GM12878 (cell line): ENCODE results near the gene FABP7. TPM values are rescaled to one million over a fixed set of nuclear protein-coding genes. Genes with fewer than 3 reads are reported as not detected.

ENCODE experiments used
- ATAC-seq: fragments of 200-7000 bp; cut with Tn5 transposase; 3 replicates; pipeline ENCODE4 v1.9.1; 2020; ENCODE audit warnings: mild to moderate bottlenecking, moderate library complexity
- BruUV-seq: library from RNA; stranded (reverse); fragments of 400-500 nt; replicated peaks from 2 replicates; lab custom pipeline; 2021; lab: Mats Ljungman, UMichigan
- CTCF ChIA-PET: fragments of 300-600 bp; sonication (Branson Sonifier 250); formaldehyde crosslinking; extraction: SDS; loops from one replicate; lab custom pipeline; 2021; ENCODE audit warnings: inconsistent platforms; lab: Yijun Ruan, JAX
- POLR2A ChIA-PET: fragments of 350-600 bp; formaldehyde crosslinking; extraction: SDS; loops from one replicate; lab custom pipeline; 2021; ENCODE audit warnings: inconsistent platforms; lab: Charles Lee
- RAD21 ChIA-PET: fragments of 300-600 bp; sonication (Branson Sonifier 250); formaldehyde crosslinking; loops from one replicate; lab custom pipeline; 2023; ENCODE audit warnings: antibody characterized with exemption; ENCODE audit not compliant: unreplicated experiment; lab: Charles Lee
- SMC1A ChIA-PET: fragments of 300-600 bp; sonication (Branson Sonifier 250); formaldehyde crosslinking; loops from one replicate; lab custom pipeline; 2023; ENCODE audit not compliant: unreplicated experiment, uncharacterized antibody; lab: Charles Lee
- DNase-seq: peaks from one replicate; pipeline ENCODE4 v3.0.0-alpha.2; 2011; ENCODE audit warnings: low read depth, low spot score
- FAIRE-seq: peaks from 3 replicates; lab custom pipeline; 2011; peaks lifted over from hg19 to GRCh38; lab: Jason Lieb, UNC
- H2AFZ ChIP-seq: 2 replicates; pipeline ENCODE4 v1.6.0; 2011; ENCODE audit warnings: low read depth, low read length, control low read depth; ENCODE audit not compliant: control insufficient read depth
- H3K27ac ChIP-seq: 2 replicates; pipeline ENCODE4 v1.5.1; 2011; ENCODE audit warnings: control low read depth; ENCODE audit not compliant: control insufficient read depth, insufficient read depth
- H3K27me3 ChIP-seq, 2 experiments: replicated peaks in 1 of 2; 2 replicates each; pipeline versions ENCODE4 v1.6.0 to v1.6.1; 2011; ENCODE audit warnings: low read length in 1 of 2; ENCODE audit not compliant: control insufficient read depth in 2 of 2, insufficient read depth in 2 of 2
- H3K36me3 ChIP-seq, 2 experiments: 2 replicates each; pipeline ENCODE4 v1.5.1; 2011; ENCODE audit warnings: low read length in 1 of 2; ENCODE audit not compliant: control insufficient read depth in 2 of 2, insufficient read depth in 2 of 2
- H3K4me1 ChIP-seq: 2 replicates; pipeline ENCODE4 v1.6.1; 2011; ENCODE audit warnings: mild to moderate bottlenecking, low read length, moderate library complexity, mixed read lengths; ENCODE audit not compliant: control insufficient read depth, insufficient read depth
- H3K4me2 ChIP-seq: 2 replicates; pipeline ENCODE4 v1.6.0; 2011; ENCODE audit warnings: control low read depth; ENCODE audit not compliant: control insufficient read depth, insufficient read depth
- H3K4me3 ChIP-seq: fragments of 200-600 bp; sonication (generic); 2 replicates; pipeline ENCODE4 v1.5.1; 2016
- H3K79me2 ChIP-seq: 2 replicates; pipeline ENCODE4 v1.6.0; 2011; ENCODE audit warnings: low read length; ENCODE audit not compliant: control insufficient read depth, insufficient read depth
- H3K9ac ChIP-seq: 2 replicates; pipeline ENCODE4 v1.8.0; 2011; ENCODE audit warnings: low read length, control low read depth, mixed read lengths; ENCODE audit not compliant: control insufficient read depth, insufficient read depth
- H3K9me3 ChIP-seq: replicated peaks from 3 replicates; pipeline ENCODE4 v1.5.1; 2011; ENCODE audit warnings: mild to moderate bottlenecking, low read length; ENCODE audit not compliant: control insufficient read depth, insufficient read depth
- H4K20me1 ChIP-seq: 2 replicates; pipeline ENCODE4 v1.6.0; 2011; ENCODE audit not compliant: control insufficient read depth, insufficient read depth
- BCL11A ChIP-seq: IDR thresholded peaks from 2 replicates; pipeline ENCODE4 v1.6.1; 2011; ENCODE audit warnings: low read depth, low read length
- CHD2 ChIP-seq: IDR thresholded peaks from 2 replicates; pipeline ENCODE4 v1.6.1; 2011; ENCODE audit warnings: low read depth, low read length, improper control_type of control experiment, borderline replicate concordance
- FOXK2 ChIP-seq: fragments of 450-650 bp; IDR thresholded peaks from 2 replicates; pipeline ENCODE4 v1.6.1; 2017; ENCODE audit warnings: mild to moderate bottlenecking, moderate library complexity
- IRF4 ChIP-seq: IDR thresholded peaks from 2 replicates; pipeline ENCODE4 v1.6.1; 2011; ENCODE audit warnings: low read depth, low read length
- JUNB ChIP-seq: IDR thresholded peaks from 2 replicates; pipeline ENCODE4 v1.6.1; 2016; ENCODE audit warnings: antibody characterized with exemption, mild to moderate bottlenecking
- JUND ChIP-seq: IDR thresholded peaks from 2 replicates; pipeline ENCODE4 v1.6.1; 2012; ENCODE audit warnings: low read depth, mild to moderate bottlenecking, low read length, improper control_type of control experiment, moderate library complexity
- LARP7 ChIP-seq: fragments of 450-650 bp; IDR thresholded peaks from 2 replicates; pipeline ENCODE4 v1.6.1; 2017; ENCODE audit warnings: mild to moderate bottlenecking
- MTA2 ChIP-seq: fragments of 450-650 bp; IDR thresholded peaks from 2 replicates; pipeline ENCODE4 v1.6.1; 2016; ENCODE audit warnings: low read depth, mild to moderate bottlenecking, moderate library complexity
- SREBF1 ChIP-seq: IDR thresholded peaks from 2 replicates; pipeline ENCODE4 v1.6.1; 2012; ENCODE audit warnings: mild to moderate bottlenecking, low read length
- TAF1 ChIP-seq: IDR thresholded peaks from 2 replicates; pipeline ENCODE4 v1.6.1; 2011; ENCODE audit warnings: mild to moderate bottlenecking, low read depth, low read length, borderline replicate concordance
- ZNF24 ChIP-seq: fragments of 450-650 bp; IDR thresholded peaks from 2 replicates; pipeline ENCODE4 v1.6.1; 2017; ENCODE audit warnings: antibody characterized with exemption, mild to moderate bottlenecking
- WGBS: methylation state at CpG from one replicate; pipeline ENCODE4 v1.1.6; 2016; ENCODE audit warnings: low lambda C conversion rate; ENCODE audit not compliant: insufficient replicate concordance, insufficient coverage; ENCODE audit errors: missing lambda C conversion rate; 5-methylcytosine and 5-hydroxymethylcytosine counted together
- in situ Hi-C: fragments of 300-500 bp; cut with MboI; formaldehyde crosslinking; loops from 9 replicates; pipeline ENCODE4 v1.14.3; 2018; ENCODE audit warnings: mixed read lengths
- intact Hi-C: fragments of 100-400 bp; cut with micrococcal nuclease; formaldehyde crosslinking; loops from one replicate; pipeline ENCODE4 v1.14.2; 2022; ENCODE audit not compliant: unreplicated experiment
- polyA plus RNA-seq, 11 experiments: library from polyadenylated mRNA; depleted of rRNA in 4 of 11; unstranded in 6 of 11; stranded (reverse) in 5 of 11; fragments of >200 nt; fragmentation: Nextera tagmentation in 4 of 11; fragmentation: Illumina TruSeq in 1 of 11; extraction: Ambion mirVana in 4 of 11; extraction: Trizol in 1 of 11; gene quantifications; 1 replicate in 1 of 11; 2 replicates in 10 of 11; pipeline versions ENCODE4 v1.2.1 to v1.2.3, GENCODE V29; 2011 to 2016; ENCODE audit warnings: inconsistent platforms in 2 of 11, missing spikeins in 2 of 11, low read depth in 1 of 11
- total RNA-seq, 4 experiments: library from RNA; depleted of rRNA in 3 of 4; stranded (reverse); fragments of >200 nt in 3 of 4; fragmentation: Illumina TruSeq in 1 of 4; extraction: Trizol in 1 of 4; gene quantifications; 2 replicates each; pipeline versions ENCODE4 v1.2.1 to v1.2.3, GENCODE V29; 2013 to 2021
- TF ChIP-seq, protein P1 (sequence below): fragments of 450-650 bp; IDR thresholded peaks from 2 replicates; pipeline ENCODE4 v1.6.1; 2014; ENCODE audit warnings: mild to moderate bottlenecking
- TF ChIP-seq, protein P2 (sequence below): fragments of 450-650 bp; IDR thresholded peaks from 2 replicates; pipeline ENCODE4 v1.6.1; 2017; ENCODE audit warnings: borderline replicate concordance

The FABP7 gene
- total and polyA plus RNA-seq, 10 of the 15 experiments (the other 5 are each of a cell fraction or from before 2014, with no cell fraction given): not detected

DNA sequence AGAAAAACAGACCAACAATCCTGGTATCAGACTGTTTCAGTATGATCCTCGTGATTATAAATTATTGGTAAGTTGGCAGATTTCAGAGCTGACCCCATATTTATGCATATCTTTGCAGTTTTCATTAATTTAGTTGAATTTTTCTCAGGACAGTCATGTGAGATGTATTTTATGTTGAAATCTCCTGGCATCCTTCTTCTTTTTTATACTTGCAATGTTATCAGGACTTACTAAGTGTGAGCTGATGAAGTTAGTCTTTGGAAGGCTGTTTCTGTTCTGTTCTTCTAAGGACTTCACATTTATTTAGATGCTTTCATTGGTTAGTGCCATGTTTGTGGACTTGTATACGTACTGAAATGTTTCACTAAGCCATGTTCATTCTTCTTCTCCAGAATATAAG, 26.8 kb downstream of the FABP7 start:
- Histone ChIP-seq H3K9ac (no peak overlapping the region), H3K79me2 (no peaks in the 10 kb centered on the region), H3K4me2 (no peak overlapping the region), H3K9me3 (no peaks in the 10 kb centered on the region), H3K27ac (no peak overlapping the region), H3K4me3 (no peak overlapping the region), H2AFZ (no peak overlapping the region), H3K4me1 (no peaks in the 10 kb centered on the region), H3K36me3 (no peaks in the 10 kb centered on the region), H3K27me3 (no peaks in the 10 kb centered on the region), H4K20me1 (no peaks in the 10 kb centered on the region)
- 11% methylated on average over 2 of the region's 2 CpGs for WGBS
- CTCF ChIA-PET: interaction anchor here (1.1 to 1.9 kb wide), 3 partner anchors 10 to 33 kb away, joined by 3 to 6 read pairs (median 4); no protein-coding TSS in a partner anchor
- no peak for DNase-seq
- SMC1A ChIA-PET: interaction anchor here (1.3 to 1.4 kb wide), 2 partner anchors 11 to 33 kb away, joined by 4 to 5 read pairs; no protein-coding TSS in a partner anchor
- BruUV-seq: no TSS peak
- intact Hi-C loops: no loop called here
- RAD21 ChIA-PET: no interaction called here
- POLR2A ChIA-PET: no interaction called here
- TF ChIP-seq JUND (no peak), TAF1 (no peak), CHD2 (no peak)
- TF ChIP-seq, protein P1, sequence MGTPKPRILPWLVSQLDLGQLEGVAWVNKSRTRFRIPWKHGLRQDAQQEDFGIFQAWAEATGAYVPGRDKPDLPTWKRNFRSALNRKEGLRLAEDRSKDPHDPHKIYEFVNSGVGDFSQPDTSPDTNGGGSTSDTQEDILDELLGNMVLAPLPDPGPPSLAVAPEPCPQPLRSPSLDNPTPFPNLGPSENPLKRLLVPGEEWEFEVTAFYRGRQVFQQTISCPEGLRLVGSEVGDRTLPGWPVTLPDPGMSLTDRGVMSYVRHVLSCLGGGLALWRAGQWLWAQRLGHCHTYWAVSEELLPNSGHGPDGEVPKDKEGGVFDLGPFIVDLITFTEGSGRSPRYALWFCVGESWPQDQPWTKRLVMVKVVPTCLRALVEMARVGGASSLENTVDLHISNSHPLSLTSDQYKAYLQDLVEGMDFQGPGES: no peak
- no peak for ATAC-seq
- no peak for FAIRE-seq
- in situ Hi-C loops: no loop called here

DNA sequence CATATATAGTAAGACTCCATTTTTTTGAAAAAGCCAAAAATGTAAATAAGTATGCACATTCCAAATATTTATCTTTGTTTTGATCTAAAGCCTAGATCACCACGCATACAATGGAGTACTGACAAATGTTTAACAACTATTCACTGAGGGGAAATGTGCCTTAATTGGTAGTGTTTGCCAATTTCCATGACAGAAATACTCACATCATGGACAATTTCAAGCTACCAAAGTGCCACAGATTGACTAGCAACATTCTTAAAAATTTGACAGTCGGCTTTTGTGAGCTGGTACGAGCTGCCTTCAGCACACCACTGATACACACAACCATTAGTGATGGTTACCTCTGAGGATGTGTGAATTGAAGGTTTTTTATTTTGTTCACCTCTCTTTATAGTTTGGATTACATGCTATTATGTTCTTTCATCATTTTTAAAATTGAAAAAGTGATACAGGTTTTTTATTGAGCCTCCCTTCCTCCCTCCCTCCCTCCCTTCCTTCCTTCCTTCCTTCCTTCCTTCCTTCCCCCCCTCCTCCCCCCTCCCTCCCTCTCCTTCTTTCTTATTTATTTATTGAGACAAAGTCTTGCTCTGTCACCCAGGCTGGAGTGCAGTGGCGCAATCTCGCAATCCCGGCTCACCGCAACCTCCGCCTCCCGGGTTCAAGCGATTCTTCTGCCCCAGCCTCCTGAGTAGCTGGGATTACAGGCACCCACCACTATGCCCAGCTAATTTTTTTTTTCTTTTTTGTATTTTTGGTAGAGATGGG, 28.8 kb downstream of the FABP7 start:
- Histone ChIP-seq H2AFZ (no peak overlapping the region), H3K36me3 (no peaks in the 10 kb centered on the region), H3K27me3 (no peaks in the 10 kb centered on the region), H3K9ac (no peak overlapping the region), H3K79me2 (no peaks in the 10 kb centered on the region), H3K4me2 (no peak overlapping the region), H3K4me3 (no peak overlapping the region), H3K9me3 (no peaks in the 10 kb centered on the region), H3K4me1 (no peaks in the 10 kb centered on the region), H4K20me1 (no peaks in the 10 kb centered on the region), H3K27ac (no peak overlapping the region)
- ATAC-seq: no peak
- BruUV-seq: no TSS peak
- no peak for FAIRE-seq
- 72% methylated on average over 10 of the region's 10 CpGs for WGBS
- POLR2A ChIA-PET: no interaction called here
- SMC1A ChIA-PET: interaction anchor here (1.1 to 2.1 kb wide), 2 partner anchors 11 to 16 kb away, joined by 4 to 7 read pairs; no protein-coding TSS in a partner anchor
- no peak for DNase-seq
- RAD21 ChIA-PET: no interaction called here
- no peak for TF ChIP-seq SREBF1
- TF ChIP-seq, protein P2, sequence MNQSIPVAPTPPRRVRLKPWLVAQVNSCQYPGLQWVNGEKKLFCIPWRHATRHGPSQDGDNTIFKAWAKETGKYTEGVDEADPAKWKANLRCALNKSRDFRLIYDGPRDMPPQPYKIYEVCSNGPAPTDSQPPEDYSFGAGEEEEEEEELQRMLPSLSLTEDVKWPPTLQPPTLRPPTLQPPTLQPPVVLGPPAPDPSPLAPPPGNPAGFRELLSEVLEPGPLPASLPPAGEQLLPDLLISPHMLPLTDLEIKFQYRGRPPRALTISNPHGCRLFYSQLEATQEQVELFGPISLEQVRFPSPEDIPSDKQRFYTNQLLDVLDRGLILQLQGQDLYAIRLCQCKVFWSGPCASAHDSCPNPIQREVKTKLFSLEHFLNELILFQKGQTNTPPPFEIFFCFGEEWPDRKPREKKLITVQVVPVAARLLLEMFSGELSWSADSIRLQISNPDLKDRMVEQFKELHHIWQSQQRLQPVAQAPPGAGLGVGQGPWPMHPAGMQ: no peak
- TF ChIP-seq MTA2: no peak
- TF ChIP-seq ZNF24: no peak
- no peak for TF ChIP-seq JUNB
- no peak for TF ChIP-seq BCL11A
- TF ChIP-seq IRF4: no peak
- TF ChIP-seq LARP7: no peak
- no peak for TF ChIP-seq FOXK2
- intact Hi-C loops (no loop called here), in situ Hi-C loops (no loop called here)
- CTCF ChIA-PET: interaction anchor here (1.0 to 2.2 kb wide), 5 partner anchors 10 to 64 kb away, joined by 3 to 15 read pairs (median 7); no protein-coding TSS in a partner anchor
